ENCODE measurements around the gene PARP15. TPM values are rescaled to one million over a fixed set of nuclear protein-coding genes. Genes with fewer than 3 reads are reported as not detected.

Gene PARP15
- total RNA-seq, 6 donors from 2014 or later, result 7.0 to 30.4 (median 12.3) TPM

DNA sequence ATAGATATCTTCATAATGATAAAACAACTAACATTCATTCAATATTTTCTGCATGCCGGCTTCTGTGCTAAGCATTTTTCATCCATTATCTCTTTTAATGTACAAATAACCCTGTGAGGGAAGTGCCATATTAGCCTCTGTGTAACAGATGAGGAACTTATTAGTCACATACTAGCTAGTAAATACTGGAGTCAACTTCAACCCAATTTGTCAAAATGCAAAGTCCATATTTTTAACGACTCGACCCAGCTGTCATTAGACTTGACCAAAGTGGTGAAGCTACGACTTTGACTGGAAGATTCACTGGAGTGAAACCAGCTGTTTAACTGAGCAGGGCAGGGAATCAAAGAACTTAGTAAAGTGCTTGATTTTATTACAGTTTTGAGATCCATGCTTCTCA, 41.6 kb downstream of the PARP15 start:
- no peaks in the 10 kb centered on the region for H3K36me3 ChIP-seq
- WGBS, 2 donors, result 71 to 72% methylated on average over 4 of the region's 4 CpGs
- H3K4me3 ChIP-seq, result no peak overlapping the region
- no peaks in the 10 kb centered on the region for H3K9me3 ChIP-seq
- no peak for DNase-seq
- H3K4me1 ChIP-seq, result peaks cover 0 to 17% (median 2%) of the 10 kb centered on the region in 4 donors
- H3K27ac ChIP-seq, result no peak overlapping the region
- H3K27me3 ChIP-seq, result no peaks in the 10 kb centered on the region
- no peak for ATAC-seq (ENCODE audit: low FRiP score in 2 of 2)
- TF ChIP-seq, protein P1, sequence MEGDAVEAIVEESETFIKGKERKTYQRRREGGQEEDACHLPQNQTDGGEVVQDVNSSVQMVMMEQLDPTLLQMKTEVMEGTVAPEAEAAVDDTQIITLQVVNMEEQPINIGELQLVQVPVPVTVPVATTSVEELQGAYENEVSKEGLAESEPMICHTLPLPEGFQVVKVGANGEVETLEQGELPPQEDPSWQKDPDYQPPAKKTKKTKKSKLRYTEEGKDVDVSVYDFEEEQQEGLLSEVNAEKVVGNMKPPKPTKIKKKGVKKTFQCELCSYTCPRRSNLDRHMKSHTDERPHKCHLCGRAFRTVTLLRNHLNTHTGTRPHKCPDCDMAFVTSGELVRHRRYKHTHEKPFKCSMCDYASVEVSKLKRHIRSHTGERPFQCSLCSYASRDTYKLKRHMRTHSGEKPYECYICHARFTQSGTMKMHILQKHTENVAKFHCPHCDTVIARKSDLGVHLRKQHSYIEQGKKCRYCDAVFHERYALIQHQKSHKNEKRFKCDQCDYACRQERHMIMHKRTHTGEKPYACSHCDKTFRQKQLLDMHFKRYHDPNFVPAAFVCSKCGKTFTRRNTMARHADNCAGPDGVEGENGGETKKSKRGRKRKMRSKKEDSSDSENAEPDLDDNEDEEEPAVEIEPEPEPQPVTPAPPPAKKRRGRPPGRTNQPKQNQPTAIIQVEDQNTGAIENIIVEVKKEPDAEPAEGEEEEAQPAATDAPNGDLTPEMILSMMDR (IDR thresholded peaks at IDR 0.05), result no peak
- no peak for TF ChIP-seq POLR2AphosphoS5 (IDR thresholded peaks at IDR 0.05)

DNA sequence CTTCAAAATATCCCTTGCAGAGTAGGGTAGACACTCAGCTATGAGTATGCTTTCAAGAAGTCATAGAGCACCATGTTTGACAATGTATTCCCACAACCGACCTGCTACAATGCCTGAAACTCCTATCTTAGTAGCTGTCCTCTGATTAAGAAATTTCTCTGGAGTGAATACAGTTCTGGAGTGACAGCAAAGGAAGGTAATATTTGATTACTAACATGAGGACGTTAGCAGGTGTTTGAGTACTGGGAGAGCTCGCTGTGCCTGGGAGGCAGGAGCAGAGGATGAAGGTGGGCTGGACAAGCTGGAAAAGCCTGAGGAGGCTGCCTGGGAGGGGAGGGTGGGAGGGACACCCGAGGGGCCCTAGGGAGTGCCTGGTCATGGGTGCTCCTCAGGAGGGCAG, 42.9 kb downstream of the PARP15 start:
- WGBS, 2 donors, result 57 to 62% methylated on average over 4 of the region's 4 CpGs
- no peak for ATAC-seq (ENCODE audit: low FRiP score in 2 of 2)
- H3K9me3 ChIP-seq, result no peaks in the 10 kb centered on the region

DNA sequence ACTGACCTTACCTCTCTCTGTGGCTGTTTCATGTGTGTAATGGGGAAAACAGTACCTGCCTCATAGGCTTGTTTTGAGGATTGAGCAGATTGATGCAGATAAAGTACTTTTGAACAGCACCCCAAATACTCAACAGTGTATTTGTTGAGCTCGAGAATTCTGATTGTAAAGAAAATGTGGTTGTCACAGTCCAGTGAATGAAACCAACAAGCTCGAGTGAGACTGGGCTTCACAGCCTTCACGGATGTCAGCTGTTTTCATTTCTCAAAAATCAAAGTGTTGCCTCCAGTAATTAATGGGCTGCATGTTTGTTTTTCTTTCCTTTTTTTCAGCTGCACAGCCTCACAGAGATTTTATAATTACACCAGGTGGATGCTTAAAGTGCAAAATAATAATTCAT, 43.7 kb downstream of the PARP15 start:
- TF ChIP-seq POLR2A (IDR thresholded peaks at IDR 0.05) (no peak), POLR2AphosphoS5 (IDR thresholded peaks at IDR 0.05) (no peak), EP300 (IDR thresholded peaks at IDR 0.05) (no peak)
- TF ChIP-seq, protein P1 (IDR thresholded peaks at IDR 0.05), result no peak
- peak overlapping the region in 1 of 4 donors; percentile 54 for H3K27ac ChIP-seq
- H3K36me3 ChIP-seq, result no peaks in the 10 kb centered on the region
- 64 to 73% methylated on average over 3 of the region's 3 CpGs for WGBS, 2 donors
- no peaks in the 10 kb centered on the region for H3K27me3 ChIP-seq
- no peak for ATAC-seq (ENCODE audit: low FRiP score in 2 of 2)
- H3K9me3 ChIP-seq, result no peaks in the 10 kb centered on the region
- H3K4me1 ChIP-seq, result peaks cover 0 to 17% (median 2%) of the 10 kb centered on the region in 4 donors
- no peak for DNase-seq
- no peak overlapping the region for H3K4me3 ChIP-seq

More for the DNA sequence above, 42.9 kb downstream of the PARP15 start:
- peak in 1 of 2 donors; percentile 26 for DNase-seq
- H3K4me1 ChIP-seq, result peaks cover 0 to 17% (median 2%) of the 10 kb centered on the region in 4 donors
- H3K27ac ChIP-seq, result peak overlapping the region in 2 of 4 donors; percentile 28 to 54
- no peak overlapping the region for H3K4me3 ChIP-seq
- H3K27me3 ChIP-seq, result no peaks in the 10 kb centered on the region
- H3K36me3 ChIP-seq, result no peaks in the 10 kb centered on the region
- TF ChIP-seq, protein P1 (IDR thresholded peaks at IDR 0.05), result no peak
- TF ChIP-seq EP300 (IDR thresholded peaks at IDR 0.05), result peak in 1 of 4 donors; percentile 24
- TF ChIP-seq POLR2A (IDR thresholded peaks at IDR 0.05), result no peak
- no peak for TF ChIP-seq POLR2AphosphoS5 (IDR thresholded peaks at IDR 0.05)

DNA sequence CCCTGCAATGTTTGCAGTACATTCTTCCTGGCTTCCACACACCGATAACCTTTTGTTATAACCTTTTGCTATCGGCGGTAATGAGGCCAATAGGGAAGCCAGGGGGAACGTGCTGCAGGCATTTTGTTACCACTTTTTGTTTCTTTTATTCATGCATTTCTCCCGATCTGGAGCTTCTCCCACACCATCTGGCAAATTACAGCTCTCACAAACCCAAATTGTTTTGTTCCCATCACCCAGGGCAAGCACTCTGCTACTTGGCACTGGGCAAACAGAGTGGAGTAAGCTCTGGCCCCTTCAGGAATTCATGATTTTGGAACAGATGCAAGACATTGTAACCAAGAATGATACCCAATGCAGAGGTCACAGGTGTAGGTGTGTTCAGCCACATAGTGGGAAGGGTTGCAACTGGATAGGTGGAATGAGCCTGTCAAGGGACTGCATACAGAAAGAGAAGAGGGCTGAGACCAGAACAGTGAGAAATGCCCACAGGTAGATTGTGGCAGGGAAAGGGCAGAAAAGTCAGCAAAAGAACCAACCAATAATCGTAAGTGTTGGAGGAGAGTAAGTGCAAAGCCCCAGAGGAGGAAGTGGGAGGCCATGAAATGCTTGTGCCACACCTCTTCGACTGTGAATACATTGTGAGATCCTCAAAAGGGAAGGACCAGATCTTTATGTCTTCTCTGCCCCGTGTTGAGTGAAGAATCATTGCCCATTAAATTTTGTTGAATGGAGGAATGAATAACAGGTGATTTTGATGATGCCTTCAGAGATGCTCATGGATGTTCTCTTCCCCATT, 45.8 kb downstream of the PARP15 start:
- 80 to 81% methylated on average over 8 of the region's 8 CpGs for WGBS, 2 donors
- H3K27me3 ChIP-seq, result no peaks in the 10 kb centered on the region
- no peak overlapping the region for H3K4me3 ChIP-seq
- H3K27ac ChIP-seq, result no peak overlapping the region
- no peaks in the 10 kb centered on the region for H3K9me3 ChIP-seq
- ATAC-seq (ENCODE audit: low FRiP score in 2 of 2), result no peak
- no peak for DNase-seq
- H3K4me1 ChIP-seq, result peaks cover 0 to 17% (median 2%) of the 10 kb centered on the region in 4 donors
- TF ChIP-seq POLR2AphosphoS5 (IDR thresholded peaks at IDR 0.05) (no peak), EP300 (IDR thresholded peaks at IDR 0.05) (no peak), POLR2A (IDR thresholded peaks at IDR 0.05) (no peak)
- TF ChIP-seq, protein P1 (IDR thresholded peaks at IDR 0.05), result no peak
- H3K36me3 ChIP-seq, result no peaks in the 10 kb centered on the region
